Inflammatory macrophage (primary cell): ENCODE results near the gene RAB1B.
"Not testable (repeated sequence)": the region's sequence is repeated elsewhere in the genome, so short reads cannot be mapped to it uniquely, and the experiment has no call there.

Experiments used
- DNase-seq, 2 donors: peaks; one replicate each; pipeline ENCODE4 v3.0.0-alpha.2; 2020 to 2022

RAB1B gene

GRCh38 chr11:66267379-66268243 is 828 bp upstream of the RAB1B start:
- DNase-seq = peak; percentile 72 to 84

- DNase-seq = peak; percentile 39 to 54
Measured at GRCh38 chr11:66268952-66269905, 790 bp downstream of the RAB1B start.

GRCh38 chr11:66271816-66272215 is 3.4 kb downstream of the RAB1B start:
- DNase-seq = no peak

- no peak for DNase-seq
Measured at GRCh38 chr11:66272596-66272995, 4.2 kb downstream of the RAB1B start.

GRCh38 chr11:66274219-66274618 is 5.8 kb downstream of the RAB1B start:
- no peak for DNase-seq

GRCh38 chr11:66275396-66275795 is 7.0 kb downstream of the RAB1B start:
- DNase-seq = no peak

- no peak for DNase-seq
Measured at GRCh38 chr11:66275984-66276612, 7.7 kb downstream of the RAB1B start.

GRCh38 chr11:66276619-66277018 is 8.2 kb downstream of the RAB1B start:
- DNase-seq = not testable (repeated sequence)

GRCh38 chr11:66277064-66277463 is 8.6 kb downstream of the RAB1B start:
- not testable (repeated sequence) for DNase-seq

GRCh38 chr11:66277471-66278362 is 9.3 kb downstream of the RAB1B start, which contains the start of gene CNIH2:
CNIH2 (plus strand) TSS chr11:66278175; CDS start chr11:66278457, 282 bp downstream.
- no peak for DNase-seq

- no peak for DNase-seq
Measured at GRCh38 chr11:66278363-66279091, 10.1 kb downstream of the RAB1B start.

GRCh38 chr11:66279092-66279734 is 10.8 kb downstream of the RAB1B start:
- DNase-seq = no peak

- DNase-seq = no peak
Measured at GRCh38 chr11:66280428-66280827, 12.0 kb downstream of the RAB1B start.

- no peak for DNase-seq
Measured at GRCh38 chr11:66281001-66281400, 12.6 kb downstream of the RAB1B start.

- no peak for DNase-seq
Measured at GRCh38 chr11:66281776-66282467, 13.5 kb downstream of the RAB1B start.

- DNase-seq = peak; percentile 96 to 97
Measured at GRCh38 chr11:66282468-66283455, 14.3 kb downstream of the RAB1B start.

GRCh38 chr11:66283461-66284105 is 15.1 kb downstream of the RAB1B start:
- no peak for DNase-seq

- DNase-seq = no peak
Measured at GRCh38 chr11:66284526-66285078, 16.2 kb downstream of the RAB1B start.
